Cerebellar nuclear complex (tissue), 1 donor: ENCODE results near the gene ADGRG6.

ENCODE experiments used
- DNase-seq, 2 experiments: peaks; one replicate each; lab custom pipeline; 2025; lab: John Stamatoyannopoulos, UW

ADGRG6 gene

DNA sequence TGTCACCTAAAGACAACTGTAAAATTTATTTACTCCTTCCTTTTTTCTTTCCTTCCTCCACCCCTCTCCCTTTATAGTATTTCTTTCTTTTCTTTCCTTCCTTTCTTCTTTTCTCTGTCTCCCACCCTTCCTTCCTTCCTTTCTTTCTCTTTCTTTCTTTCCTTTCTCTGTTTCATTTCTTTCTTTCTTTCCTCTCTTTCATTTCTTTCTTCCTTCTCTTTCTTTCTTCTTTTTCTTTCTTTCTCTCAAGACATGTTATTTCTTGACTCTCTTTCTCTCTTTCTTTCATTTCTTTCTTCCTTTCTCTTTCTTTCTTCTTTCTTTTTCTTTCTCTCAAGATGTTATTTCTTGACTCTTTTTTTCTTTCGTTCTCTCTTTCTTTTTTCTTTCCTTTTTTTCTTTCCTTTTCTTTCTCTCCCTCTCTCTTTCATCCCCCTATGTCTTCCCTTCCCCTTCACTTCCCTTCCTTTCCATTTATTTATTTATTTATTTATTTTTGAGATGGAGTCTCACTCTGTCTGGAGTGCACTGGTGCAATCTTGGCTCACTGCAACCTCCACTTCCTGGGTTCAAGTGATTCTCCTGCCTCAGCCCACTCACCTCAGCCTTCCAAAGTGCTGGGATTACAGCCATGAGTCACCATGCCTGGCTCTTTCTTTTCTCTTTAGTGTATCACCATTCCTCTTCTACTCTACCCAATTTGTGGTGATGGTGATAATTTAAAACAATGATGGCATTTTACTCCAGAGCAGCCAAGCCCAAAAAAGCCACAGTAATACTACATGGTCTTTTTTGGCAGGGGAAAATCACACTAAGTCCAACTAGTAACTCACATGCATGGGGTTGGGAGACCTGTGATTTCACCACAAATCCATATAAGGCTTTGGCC, 188.2 kb downstream of the ADGRG6 start:
- DNase-seq = no peak
